ENCODE results near the gene TCL1B.

- TF ChIP-seq SIN3A (IDR thresholded peaks at IDR 0.05; ENCODE audit: borderline replicate concordance, insufficient read depth, low read length) (no peak), POLR2AphosphoS5 (IDR thresholded peaks at IDR 0.05; ENCODE audit: low read depth, low read length) (no peak), TAF1 (IDR thresholded peaks at IDR 0.05; ENCODE audit: borderline replicate concordance, insufficient read depth, low read length) (no peak)
Observed at GRCh38 chr14:95675486-95675885, 10.7 kb upstream of the TCL1B start.
